ENCODE data around the gene HNRNPLL.

The HNRNPLL gene

GRCh38 chr2:38636069-38636468, 33.3 kb upstream of the HNRNPLL start:
- H3K9me3 ChIP-seq (ENCODE audit: low read depth, low read length): no peaks in the 10 kb centered on the region
- no peak overlapping the region for H3K27ac ChIP-seq
- no peak overlapping the region for H3K4me3 ChIP-seq
- TF ChIP-seq FOXP2 (optimal IDR thresholded peaks at IDR 0.05; ENCODE audit: control extremely low read depth, extremely low read length, insufficient read depth): no peak
- no peak for TF ChIP-seq POLR2AphosphoS5 (IDR thresholded peaks at IDR 0.05; ENCODE audit: borderline replicate concordance, low read depth, low read length)
- TF ChIP-seq EZH2 (IDR thresholded peaks at IDR 0.05): no peak
- no peaks in the 10 kb centered on the region for H3K36me3 ChIP-seq (ENCODE audit: insufficient read depth, low read length)
- DNase-seq (ENCODE audit: low read depth, low spot score): no peak
- no peak overlapping the region for H3K9ac ChIP-seq (ENCODE audit: insufficient read length)

DNA sequence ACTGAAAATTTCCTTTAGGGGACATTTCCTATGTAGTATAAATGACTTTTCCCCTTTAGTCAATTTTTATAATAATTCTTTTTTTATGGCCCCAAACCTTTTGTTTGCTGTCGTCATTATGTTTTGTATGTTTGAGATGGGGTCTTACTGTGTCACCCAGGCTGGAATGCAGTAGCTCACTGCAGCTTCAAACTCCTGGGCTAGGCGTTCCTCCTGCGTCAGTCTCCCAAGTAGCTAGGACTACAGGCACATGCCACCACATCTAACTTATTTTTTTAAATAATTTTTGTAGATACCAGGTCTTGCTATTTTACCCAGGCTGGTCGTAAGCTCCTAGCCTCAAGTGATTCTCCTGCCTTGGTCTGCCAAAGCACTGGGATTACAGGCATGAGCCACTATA, 32.4 kb upstream of the HNRNPLL start:
- H3K4me3 ChIP-seq: no peak overlapping the region
- TF ChIP-seq EZH2 (IDR thresholded peaks at IDR 0.05) (no peak), POLR2AphosphoS5 (IDR thresholded peaks at IDR 0.05; ENCODE audit: borderline replicate concordance, low read depth, low read length) (no peak)
- no peak for DNase-seq (ENCODE audit: low read depth, low spot score)
- no peaks in the 10 kb centered on the region for H3K9me3 ChIP-seq (ENCODE audit: low read depth, low read length)
- no peaks in the 10 kb centered on the region for H3K36me3 ChIP-seq (ENCODE audit: insufficient read depth, low read length)
- H3K9ac ChIP-seq (ENCODE audit: insufficient read length): no peak overlapping the region
- H3K27ac ChIP-seq: no peak overlapping the region

GRCh38 chr2:38634684-38635083, 32.0 kb upstream of the HNRNPLL start:
- no peak overlapping the region for H3K9ac ChIP-seq (ENCODE audit: insufficient read length)
- H3K9me3 ChIP-seq (ENCODE audit: low read depth, low read length): no peaks in the 10 kb centered on the region
- DNase-seq (ENCODE audit: low read depth, low spot score): no peak
- TF ChIP-seq FOXP2 (optimal IDR thresholded peaks at IDR 0.05; ENCODE audit: control extremely low read depth, extremely low read length, insufficient read depth) (no peak), EZH2 (IDR thresholded peaks at IDR 0.05) (no peak), POLR2AphosphoS5 (IDR thresholded peaks at IDR 0.05; ENCODE audit: borderline replicate concordance, low read depth, low read length) (no peak)
- H3K4me3 ChIP-seq: no peak overlapping the region
- H3K36me3 ChIP-seq (ENCODE audit: insufficient read depth, low read length): no peaks in the 10 kb centered on the region
- no peak overlapping the region for H3K27ac ChIP-seq

DNA sequence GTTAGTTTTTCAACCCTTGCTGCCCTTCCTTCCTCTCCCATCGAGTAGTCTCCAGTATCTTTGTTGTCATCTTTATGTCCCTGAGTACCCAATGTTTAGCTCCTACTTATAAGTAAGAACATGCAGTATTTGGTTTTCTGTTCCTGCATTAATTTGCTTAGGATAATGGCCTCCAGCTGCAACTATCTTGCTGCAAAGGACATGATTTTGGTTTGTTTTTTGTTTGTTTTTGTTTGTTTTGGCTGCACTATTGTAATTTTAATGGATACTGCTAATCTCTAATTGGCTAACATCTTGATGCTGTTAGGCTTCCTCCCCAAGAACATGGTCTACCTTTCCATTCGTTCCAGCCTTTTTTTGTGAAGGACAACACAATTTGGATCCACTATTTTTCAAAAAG, 31.2 kb upstream of the HNRNPLL start:
- Histone ChIP-seq H3K9me3 (ENCODE audit: low read depth, low read length) (no peaks in the 10 kb centered on the region), H3K9ac (ENCODE audit: insufficient read length) (no peak overlapping the region), H3K4me3 (no peak overlapping the region), H3K27ac (no peak overlapping the region), H3K36me3 (ENCODE audit: insufficient read depth, low read length) (no peaks in the 10 kb centered on the region)
- no peak for TF ChIP-seq EZH2 (IDR thresholded peaks at IDR 0.05)
- no peak for TF ChIP-seq FOXP2 (optimal IDR thresholded peaks at IDR 0.05; ENCODE audit: control extremely low read depth, extremely low read length, insufficient read depth)
- TF ChIP-seq POLR2AphosphoS5 (IDR thresholded peaks at IDR 0.05; ENCODE audit: borderline replicate concordance, low read depth, low read length): no peak
- no peak for DNase-seq (ENCODE audit: low read depth, low spot score)

DNA sequence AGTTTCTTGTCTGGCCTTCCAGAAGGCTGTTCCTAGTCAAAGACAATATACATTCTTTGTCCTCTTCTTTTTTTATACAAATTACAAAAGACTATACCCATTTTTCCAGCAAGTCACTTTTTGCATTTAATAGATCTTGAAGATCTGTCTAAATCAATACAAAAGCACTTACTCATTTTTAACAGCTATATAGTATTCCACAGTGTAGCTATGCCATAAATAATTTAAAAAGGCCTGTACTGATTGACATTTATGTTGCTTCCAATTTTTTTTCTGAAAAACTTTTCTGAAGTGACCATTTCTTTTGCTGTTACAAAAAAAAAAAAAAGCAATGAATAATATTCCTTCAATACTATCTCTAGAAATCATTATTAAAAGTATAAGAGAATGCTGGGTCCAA, 30.3 kb upstream of the HNRNPLL start:
- H3K4me3 ChIP-seq: no peak overlapping the region
- no peaks in the 10 kb centered on the region for H3K9me3 ChIP-seq (ENCODE audit: low read depth, low read length)
- H3K27ac ChIP-seq: no peak overlapping the region
- DNase-seq (ENCODE audit: low read depth, low spot score): no peak
- H3K36me3 ChIP-seq (ENCODE audit: insufficient read depth, low read length): no peaks in the 10 kb centered on the region
- no peak overlapping the region for H3K9ac ChIP-seq (ENCODE audit: insufficient read length)
- TF ChIP-seq EZH2 (IDR thresholded peaks at IDR 0.05) (no peak), FOXP2 (optimal IDR thresholded peaks at IDR 0.05; ENCODE audit: control extremely low read depth, extremely low read length, insufficient read depth) (no peak), POLR2AphosphoS5 (IDR thresholded peaks at IDR 0.05; ENCODE audit: borderline replicate concordance, low read depth, low read length) (no peak)

DNA sequence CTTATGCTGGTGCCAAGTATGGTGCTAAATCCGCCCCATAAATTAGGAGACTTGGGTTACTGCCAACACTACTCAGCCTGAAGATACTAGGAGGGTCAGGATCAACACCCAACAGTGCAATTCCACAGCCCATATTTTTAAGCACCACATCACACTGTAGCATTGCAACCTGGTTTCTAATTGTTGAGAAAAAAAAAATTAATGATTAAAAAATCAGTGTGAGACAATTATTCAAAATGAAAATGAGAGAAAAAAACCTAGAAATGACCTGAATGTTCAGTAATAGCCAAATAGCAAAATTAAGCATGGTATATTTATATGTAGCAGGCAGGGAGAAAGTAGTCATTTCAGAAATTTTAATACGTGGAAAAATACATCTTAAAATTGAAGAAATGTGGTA, 29.2 kb upstream of the HNRNPLL start:
- H3K9ac ChIP-seq (ENCODE audit: insufficient read length): no peak overlapping the region
- no peak for TF ChIP-seq EZH2 (IDR thresholded peaks at IDR 0.05)
- TF ChIP-seq POLR2AphosphoS5 (IDR thresholded peaks at IDR 0.05; ENCODE audit: borderline replicate concordance, low read depth, low read length): no peak
- TF ChIP-seq FOXP2 (optimal IDR thresholded peaks at IDR 0.05; ENCODE audit: control extremely low read depth, extremely low read length, insufficient read depth): no peak
- DNase-seq (ENCODE audit: low read depth, low spot score): no peak
- H3K27ac ChIP-seq: no peak overlapping the region
- no peaks in the 10 kb centered on the region for H3K9me3 ChIP-seq (ENCODE audit: low read depth, low read length)
- H3K4me3 ChIP-seq: no peak overlapping the region
- H3K36me3 ChIP-seq (ENCODE audit: insufficient read depth, low read length): no peaks in the 10 kb centered on the region

GRCh38 chr2:38629684-38630083, 27.0 kb upstream of the HNRNPLL start:
- Histone ChIP-seq H3K36me3 (ENCODE audit: insufficient read depth, low read length) (no peaks in the 10 kb centered on the region), H3K9ac (ENCODE audit: insufficient read length) (no peak overlapping the region), H3K9me3 (ENCODE audit: low read depth, low read length) (no peaks in the 10 kb centered on the region), H3K4me3 (no peak overlapping the region), H3K27ac (no peak overlapping the region)
- DNase-seq (ENCODE audit: low read depth, low spot score): no peak
- TF ChIP-seq FOXP2 (optimal IDR thresholded peaks at IDR 0.05; ENCODE audit: control extremely low read depth, extremely low read length, insufficient read depth) (no peak), POLR2AphosphoS5 (IDR thresholded peaks at IDR 0.05; ENCODE audit: borderline replicate concordance, low read depth, low read length) (no peak), EZH2 (IDR thresholded peaks at IDR 0.05) (no peak)

GRCh38 chr2:38627391-38627790, 24.7 kb upstream of the HNRNPLL start:
- Histone ChIP-seq H3K4me3 (no peak overlapping the region), H3K27ac (no peak overlapping the region), H3K36me3 (ENCODE audit: insufficient read depth, low read length) (no peaks in the 10 kb centered on the region), H3K9ac (ENCODE audit: insufficient read length) (no peak overlapping the region), H3K9me3 (ENCODE audit: low read depth, low read length) (no peaks in the 10 kb centered on the region)
- no peak for TF ChIP-seq EZH2 (IDR thresholded peaks at IDR 0.05)
- TF ChIP-seq FOXP2 (optimal IDR thresholded peaks at IDR 0.05; ENCODE audit: control extremely low read depth, extremely low read length, insufficient read depth): no peak
- no peak for TF ChIP-seq POLR2AphosphoS5 (IDR thresholded peaks at IDR 0.05; ENCODE audit: borderline replicate concordance, low read depth, low read length)
- DNase-seq (ENCODE audit: low read depth, low spot score): no peak

- no peak for DNase-seq (ENCODE audit: low read depth, low spot score)
- TF ChIP-seq POLR2AphosphoS5 (IDR thresholded peaks at IDR 0.05; ENCODE audit: borderline replicate concordance, low read depth, low read length) (no peak), EZH2 (IDR thresholded peaks at IDR 0.05) (no peak), FOXP2 (optimal IDR thresholded peaks at IDR 0.05; ENCODE audit: control extremely low read depth, extremely low read length, insufficient read depth) (no peak)
- H3K36me3 ChIP-seq (ENCODE audit: insufficient read depth, low read length): no peaks in the 10 kb centered on the region
- no peak overlapping the region for H3K9ac ChIP-seq (ENCODE audit: insufficient read length)
- H3K9me3 ChIP-seq (ENCODE audit: low read depth, low read length): no peaks in the 10 kb centered on the region
- no peak overlapping the region for H3K4me3 ChIP-seq
- no peak overlapping the region for H3K27ac ChIP-seq
Measured at GRCh38 chr2:38626326-38627035, 23.8 kb upstream of the HNRNPLL start.

Measured in SK-N-MC (cell line).